ENCODE data around the gene LRMDA.
"Not testable (repeated sequence)": the region's sequence is repeated elsewhere in the genome, so short reads cannot be mapped to it uniquely, and the experiment has no call there.

Gene LRMDA

DNA sequence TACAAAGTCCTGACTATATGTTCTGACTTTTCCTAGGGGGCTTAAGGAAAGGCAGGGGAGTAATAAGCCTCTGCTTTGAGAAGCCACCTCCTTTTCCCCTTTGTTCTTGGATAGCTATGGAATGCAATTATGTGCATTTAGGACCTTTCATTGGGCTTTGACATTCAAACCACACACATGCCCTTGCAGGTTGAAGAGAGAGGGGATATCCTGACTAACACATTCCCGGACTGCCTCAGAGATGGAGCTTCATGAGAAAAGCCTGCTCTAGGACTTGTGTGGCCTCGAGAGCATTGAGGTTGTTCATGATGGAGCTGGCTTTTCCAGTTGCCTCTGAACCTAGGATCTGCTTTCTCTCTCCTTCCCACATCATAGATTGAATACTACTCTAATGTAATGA lies 694.5 kb downstream of the LRMDA start:
- peak; percentile 21 for DNase-seq (ENCODE audit: low spot score)

DNA sequence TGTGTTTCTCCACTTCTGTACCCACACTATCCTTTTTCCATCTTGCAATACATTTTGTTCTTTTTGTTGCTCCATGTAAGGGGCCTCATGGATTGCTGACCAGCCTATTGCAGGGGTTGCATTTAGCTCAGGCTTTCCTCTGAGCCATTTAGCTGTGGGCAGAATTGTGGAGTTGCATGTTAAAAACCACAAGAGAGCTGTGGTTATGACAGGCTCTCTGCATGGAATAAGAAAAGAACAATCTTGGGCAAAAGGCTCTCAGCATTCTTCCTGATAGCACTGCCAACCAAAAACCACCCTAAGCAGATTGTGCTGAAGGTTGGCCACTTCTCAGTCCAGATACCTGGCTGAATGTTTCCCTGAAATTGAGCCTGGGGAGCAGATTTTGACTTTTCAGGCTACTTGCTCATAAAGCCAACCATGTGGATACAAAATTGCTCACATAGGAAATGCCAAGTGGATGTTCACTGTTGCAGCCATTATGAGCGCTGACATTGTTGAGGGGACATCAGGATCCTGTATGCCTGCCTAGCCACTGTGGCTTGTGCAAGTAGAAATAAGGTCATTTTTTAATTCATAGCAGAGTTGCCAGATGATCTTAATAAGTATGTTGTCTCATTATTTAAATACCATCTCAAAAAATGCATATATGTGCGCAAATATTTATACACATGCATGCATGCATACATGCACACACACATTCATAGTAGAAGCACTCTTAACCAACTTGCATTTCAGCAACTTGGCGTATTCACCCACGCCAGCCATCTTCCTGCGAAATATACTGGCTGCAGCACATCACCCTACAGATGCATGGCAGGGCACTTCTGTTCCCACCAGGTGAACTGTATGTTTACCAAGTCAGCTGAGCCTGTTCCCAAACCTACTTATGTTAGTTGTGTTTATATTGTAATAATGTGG lies 695.4 kb downstream of the LRMDA start:
- DNase-seq (ENCODE audit: low spot score): no peak

DNA sequence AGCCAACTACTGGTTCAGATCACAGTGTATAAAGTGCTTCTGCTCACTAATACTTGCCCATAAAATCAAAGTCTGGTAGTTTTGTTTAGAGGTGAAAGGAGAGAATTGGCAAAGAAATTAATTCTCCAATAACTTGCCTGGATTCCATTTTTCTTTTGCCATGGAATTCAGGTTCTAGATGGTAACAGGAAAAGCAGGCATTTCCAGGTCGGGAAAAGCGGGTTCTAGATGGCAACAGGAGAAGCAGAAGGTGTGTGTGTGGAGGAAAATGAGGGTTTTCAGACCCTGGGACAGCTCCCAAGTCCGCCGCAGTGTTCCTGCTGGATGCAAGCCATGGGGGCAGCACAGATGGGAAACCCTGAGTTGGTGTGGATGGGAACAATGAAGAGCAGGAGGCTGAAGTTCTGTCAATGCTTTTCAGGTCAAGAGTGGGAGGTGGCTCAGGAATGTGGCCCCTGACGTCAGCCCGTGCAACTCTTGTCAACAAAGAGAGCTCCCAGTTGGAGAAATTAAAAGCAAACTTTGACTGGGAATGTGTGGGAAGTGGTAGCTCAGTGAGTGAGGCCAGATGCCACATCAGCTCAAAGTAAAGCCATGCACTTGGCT lies 696.7 kb downstream of the LRMDA start:
- DNase-seq (ENCODE audit: low spot score): peak; percentile 5

DNA sequence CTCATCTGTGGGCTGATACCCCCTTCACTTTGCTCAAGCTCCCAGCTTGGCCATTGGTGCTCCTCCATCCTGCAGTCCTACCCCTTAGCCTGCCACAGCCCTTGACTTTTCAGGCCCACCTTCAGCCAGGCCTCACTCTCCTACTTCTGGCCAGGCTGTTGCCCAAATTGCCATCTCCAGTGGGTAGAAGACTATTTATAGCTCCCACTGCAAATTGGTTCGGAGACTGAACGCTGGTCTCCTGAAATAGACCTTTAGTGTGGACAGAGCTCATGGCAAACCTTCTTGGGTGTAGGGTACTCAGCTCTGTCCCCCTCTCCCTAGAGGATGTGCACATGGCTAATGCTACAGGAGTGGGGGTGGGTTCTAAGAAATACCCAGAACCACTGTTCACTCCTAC lies 697.8 kb downstream of the LRMDA start:
- no peak for DNase-seq (ENCODE audit: low spot score)

DNA sequence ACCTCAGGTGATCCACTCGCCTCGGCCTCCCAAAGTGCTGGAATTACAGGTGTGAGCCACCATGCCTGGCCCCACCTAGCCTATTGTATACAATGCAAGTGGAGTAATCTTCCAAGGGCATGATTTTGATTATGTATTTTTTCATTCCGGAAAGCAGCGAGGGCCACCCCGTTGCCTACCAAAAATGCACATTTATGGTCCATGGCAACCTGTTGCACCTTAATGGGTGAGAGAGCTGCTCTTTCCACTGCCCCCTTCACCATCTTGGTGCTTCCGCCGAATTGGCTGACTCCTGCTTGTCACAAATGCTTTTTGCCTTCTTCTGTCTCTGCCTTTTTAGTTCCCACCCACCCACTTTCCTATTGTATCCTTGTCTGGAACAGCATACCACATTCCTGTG lies 699.5 kb downstream of the LRMDA start:
- DNase-seq (ENCODE audit: low spot score): no peak

DNA sequence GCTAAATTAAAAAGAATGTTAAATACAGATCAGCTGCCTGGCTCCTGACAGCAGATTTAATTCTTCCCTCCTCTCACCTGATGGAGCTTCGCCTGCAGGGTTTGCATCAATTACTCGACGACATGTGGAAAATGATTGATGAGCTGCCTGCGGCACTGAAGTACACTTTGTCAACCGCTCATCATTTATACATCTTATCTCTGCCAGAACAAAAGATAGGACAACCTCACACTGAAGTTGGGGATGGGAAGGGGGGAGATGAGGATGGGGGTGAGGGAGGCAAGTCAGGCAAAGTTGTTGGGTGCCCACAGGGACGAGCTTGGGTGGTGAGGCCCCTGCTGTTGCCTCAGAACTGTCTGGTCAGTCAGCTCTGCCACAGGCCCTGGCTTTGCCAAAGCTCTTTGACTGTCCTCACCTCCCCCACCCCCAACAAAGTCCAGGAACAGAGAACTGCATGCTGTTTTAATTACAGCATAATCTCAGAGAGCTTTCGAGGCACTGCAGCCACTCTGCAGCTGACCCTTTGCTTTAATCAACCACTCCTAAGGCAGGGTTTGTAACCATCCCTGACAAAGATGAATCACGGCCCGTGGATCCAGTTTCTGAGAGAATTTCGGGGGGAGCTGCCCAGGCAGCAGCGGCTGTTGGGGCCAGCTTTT lies 702.3 kb downstream of the LRMDA start:
- no peak for DNase-seq (ENCODE audit: low spot score)

DNA sequence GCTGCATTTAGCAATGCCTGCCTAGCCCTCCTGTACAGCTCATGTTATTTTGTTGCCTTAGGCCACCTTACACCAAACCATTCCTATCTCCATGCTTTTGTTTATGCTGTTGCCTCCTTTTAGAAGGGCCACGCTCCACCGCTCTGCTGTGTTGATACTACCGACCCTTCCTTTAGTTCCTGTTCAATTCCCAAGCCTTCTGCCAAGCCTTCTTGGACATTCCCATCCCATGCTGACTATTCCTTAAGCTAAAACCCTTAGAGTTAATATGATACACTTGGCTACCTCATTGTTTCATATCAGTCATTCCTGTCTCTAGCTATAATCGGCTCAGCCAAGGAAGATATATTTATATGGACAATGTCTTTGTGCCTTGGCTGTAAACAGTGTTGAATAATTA lies 705.5 kb downstream of the LRMDA start:
- DNase-seq (ENCODE audit: low spot score): no peak

DNA sequence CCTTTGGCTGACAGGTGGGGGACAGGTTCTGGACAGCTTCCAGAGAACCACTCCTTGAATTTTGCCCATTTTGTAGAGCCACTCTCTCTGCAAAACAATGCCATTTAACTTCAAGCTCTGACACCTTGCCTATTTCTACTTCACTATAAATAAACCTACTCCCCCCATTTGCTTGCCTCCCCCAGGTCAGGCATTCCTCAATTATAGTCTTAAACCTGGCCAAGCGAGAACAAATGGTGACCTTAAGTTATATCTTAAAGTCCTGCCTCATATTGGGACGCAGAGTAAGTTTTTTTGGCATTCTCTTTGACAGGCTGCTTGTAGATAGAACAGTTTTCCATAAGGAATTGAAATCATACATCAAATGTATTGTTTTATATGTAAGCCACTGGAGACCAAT lies 706.9 kb downstream of the LRMDA start:
- no peak for DNase-seq (ENCODE audit: low spot score)

DNA sequence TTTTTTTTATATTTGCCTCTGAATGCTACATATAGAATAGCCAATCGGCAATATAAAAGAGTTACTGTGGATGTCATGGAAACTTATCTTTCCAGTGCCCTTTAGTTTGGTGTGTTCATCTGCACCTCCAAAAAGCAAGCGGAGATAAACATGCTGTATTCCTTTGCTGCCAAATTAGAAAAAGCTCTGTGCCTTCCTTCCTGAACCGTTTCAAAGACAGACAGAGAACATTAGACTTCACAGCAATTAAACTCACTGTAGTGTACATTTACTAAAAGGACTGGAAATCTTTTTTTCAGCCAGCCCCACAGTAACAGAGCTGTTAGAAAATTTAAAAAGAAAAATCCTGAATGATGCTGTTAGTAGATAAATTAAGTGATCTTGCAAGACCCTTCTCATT lies 707.5 kb downstream of the LRMDA start:
- no peak for DNase-seq (ENCODE audit: low spot score)

DNA sequence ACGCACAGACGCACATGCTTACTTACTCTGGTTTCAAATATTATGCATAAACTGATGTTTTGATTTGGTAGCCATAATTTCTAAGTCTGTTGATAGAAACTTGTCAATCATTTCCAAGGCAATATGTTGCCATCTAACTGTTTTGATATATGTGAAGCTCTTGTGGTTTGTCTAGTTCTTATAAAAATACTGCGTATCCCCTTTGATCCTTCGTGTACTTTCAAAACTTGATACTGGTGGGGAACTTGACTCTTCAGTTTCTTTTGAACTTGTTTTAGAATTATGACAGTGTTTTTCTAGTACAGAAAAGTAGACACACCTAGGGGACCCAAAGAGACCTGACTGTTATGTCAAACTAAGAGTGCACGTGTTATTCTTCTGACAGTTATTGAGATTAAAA lies 708.0 kb downstream of the LRMDA start:
- peak; percentile 25 for DNase-seq (ENCODE audit: low spot score)

DNA sequence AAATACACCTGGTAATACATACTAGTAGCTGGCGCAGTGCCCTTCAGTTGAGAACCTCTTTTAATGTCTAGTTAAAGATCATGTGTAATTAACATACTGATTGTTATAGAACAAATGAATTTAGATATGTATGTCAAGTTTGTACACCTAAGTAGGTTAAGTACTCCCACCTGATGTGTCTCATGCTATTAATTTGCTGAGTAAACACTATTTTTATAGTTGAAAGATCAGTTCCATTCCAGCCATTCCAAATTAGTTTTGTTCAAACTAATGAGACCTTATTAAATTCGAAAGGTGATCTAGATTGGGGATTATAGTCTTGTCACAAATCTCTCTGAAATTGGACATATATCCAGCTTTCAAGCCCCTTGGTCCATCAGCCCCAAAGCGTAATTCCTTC lies 710.0 kb downstream of the LRMDA start:
- no peak for DNase-seq (ENCODE audit: low spot score)

DNA sequence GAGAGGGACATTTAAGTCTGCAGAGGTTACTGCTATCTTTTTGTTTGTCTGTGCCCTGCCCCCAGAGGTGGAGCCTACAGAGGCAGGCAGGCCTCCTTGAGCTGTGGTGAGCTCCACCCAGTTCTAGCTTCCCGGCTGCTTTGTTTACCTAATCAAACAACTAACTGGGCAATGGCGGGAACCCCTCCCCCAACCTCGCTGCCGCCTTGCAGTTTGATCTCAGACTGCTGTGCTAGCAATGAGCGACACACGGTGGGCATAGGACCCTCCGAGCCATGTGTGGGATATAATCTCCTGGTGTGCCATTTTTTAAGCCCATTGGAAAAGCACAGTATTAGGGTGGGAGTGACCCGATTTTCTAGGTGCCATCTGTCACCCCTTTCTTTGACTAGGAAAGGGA lies 716.8 kb downstream of the LRMDA start:
- DNase-seq (ENCODE audit: low spot score): not testable (repeated sequence)

DNA sequence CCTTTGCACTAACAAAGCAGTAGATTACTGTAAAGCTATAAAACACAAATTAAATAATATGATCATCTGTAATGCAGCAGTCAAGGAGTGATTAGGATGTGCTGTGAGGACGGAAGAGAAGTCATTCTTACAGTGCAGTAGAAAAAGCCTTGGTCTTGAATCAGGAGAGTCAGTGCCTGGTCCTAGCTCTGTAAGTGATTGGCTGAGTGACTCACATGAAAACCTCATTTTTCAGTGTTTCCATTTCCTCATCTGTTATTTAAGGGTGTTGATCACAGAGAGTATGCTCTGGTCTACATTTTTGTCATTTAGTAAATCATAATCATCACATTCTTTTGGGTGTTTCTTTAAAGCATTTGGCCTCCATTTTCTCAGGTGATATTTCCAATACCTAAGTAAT lies 717.8 kb downstream of the LRMDA start:
- no peak for DNase-seq (ENCODE audit: low spot score)

DNA sequence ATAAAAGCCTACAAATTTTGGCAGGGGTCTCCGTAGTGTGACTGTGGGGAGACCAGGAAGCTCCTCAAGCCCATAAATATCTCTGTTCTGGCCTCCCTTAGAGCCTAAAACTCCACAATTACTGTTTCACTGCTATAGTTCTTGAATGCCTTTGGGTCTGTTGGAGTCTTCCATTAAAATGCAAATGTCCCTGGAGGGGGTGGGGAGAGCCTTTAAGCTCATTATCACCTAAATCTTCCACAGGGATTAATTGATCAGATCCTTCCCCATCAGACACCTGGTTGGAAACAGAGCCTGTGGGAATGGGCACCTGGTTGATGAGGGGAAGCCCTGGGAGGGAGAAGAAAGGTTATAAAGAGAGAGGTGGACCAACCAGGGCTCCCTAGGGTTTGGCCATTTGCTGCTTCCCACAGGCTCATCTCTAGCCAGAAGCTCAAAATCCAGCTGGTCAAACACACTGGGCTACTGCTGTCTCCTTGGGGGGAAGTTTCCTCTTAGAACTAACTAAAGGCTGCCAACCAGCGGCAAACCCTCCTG lies 718.2 kb downstream of the LRMDA start:
- no peak for DNase-seq (ENCODE audit: low spot score)

DNA sequence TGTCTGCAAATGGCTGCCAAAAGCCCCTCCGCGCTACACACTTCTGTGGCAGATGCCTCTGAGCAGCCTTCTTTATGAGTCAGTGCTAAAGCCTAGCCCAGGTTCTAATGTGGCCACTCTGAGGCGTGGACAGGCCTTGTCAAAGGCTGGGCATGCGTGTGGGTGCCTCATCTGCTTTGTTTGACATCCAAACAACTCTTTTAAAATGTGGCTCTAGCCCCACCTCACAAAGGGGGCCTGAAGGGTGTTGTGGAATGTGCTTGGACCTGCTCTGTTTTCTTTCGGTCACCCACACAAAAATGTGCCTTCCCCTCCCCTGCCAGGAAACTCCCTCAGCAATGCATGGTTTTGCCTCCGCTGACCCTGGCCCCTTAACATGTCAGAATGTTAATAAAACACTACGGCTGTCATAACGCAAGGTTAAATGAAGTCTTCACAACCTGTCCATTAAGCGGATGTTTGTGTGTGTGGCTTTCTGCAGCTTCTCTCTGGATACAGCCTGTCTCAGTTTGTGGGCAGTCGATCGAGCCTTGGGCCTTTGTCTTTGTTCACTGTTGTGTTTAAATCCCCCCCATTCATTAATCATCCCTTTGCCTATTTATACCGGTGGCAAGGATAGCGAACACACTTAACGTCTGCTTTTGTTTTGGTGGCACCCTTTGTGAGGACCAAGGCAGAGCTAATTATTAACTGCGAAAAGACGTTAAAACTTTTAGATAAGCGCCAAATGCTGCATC lies 718.9 kb downstream of the LRMDA start:
- peak; percentile 96 for DNase-seq (ENCODE audit: low spot score)

DNA sequence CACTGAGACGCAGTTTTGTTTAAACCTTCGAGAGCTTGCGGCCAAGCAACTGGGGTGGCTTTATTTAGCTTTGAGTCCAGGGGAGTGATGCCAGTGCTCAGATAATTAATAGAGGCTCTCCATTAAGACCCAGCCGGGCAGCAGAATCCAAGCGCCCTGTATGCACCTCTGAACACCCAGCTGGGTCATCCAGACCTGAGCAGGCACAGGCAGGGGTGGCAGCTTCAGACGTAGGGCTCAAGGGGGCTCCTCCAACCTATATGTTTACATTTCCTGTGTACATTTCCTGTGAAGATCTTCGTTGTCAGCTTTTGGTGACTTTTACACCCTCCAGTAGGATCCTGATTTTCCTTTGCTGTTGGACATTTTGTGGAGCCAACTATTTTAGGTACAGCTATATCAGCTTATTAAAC lies 719.5 kb downstream of the LRMDA start:
- no peak for DNase-seq (ENCODE audit: low spot score)

DNA sequence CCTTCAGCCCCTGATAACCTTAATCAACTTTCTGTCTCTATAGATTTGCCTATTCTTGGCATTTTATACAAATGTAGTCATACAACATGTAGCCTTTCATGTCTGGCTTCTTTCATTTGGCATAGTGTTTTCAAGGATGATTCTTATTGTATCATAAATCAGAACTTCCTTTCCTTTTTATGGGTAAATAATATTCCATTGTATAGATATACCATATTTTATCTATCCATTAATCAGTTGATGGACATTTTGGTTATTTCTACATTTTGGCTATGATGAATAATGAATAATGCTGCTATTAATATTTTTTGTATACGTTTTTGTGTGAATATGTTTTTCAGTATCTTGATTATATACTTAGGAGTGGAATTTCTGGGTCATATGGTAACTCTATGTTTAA lies 720.8 kb downstream of the LRMDA start:
- DNase-seq (ENCODE audit: low spot score): no peak

DNA sequence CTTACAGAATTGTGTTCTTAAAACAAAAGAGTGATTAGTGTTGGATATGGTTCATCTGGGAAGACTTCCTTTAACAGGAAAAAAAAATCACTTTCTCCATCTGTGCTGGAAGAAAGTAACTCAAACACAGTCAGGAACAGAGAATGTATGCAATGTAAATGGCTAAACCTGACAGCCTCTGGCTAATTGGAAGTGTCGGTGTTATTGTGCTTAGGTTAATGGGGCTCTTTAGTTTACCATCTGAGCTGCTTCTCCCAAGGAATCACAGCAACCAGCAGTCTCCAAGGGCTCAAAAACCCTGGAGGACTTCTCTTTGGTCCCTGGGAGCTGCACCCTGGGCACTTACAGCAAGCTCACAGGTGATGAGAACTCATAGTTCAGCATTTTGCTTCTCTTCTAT lies 724.5 kb downstream of the LRMDA start:
- no peak for DNase-seq (ENCODE audit: low spot score)

DNA sequence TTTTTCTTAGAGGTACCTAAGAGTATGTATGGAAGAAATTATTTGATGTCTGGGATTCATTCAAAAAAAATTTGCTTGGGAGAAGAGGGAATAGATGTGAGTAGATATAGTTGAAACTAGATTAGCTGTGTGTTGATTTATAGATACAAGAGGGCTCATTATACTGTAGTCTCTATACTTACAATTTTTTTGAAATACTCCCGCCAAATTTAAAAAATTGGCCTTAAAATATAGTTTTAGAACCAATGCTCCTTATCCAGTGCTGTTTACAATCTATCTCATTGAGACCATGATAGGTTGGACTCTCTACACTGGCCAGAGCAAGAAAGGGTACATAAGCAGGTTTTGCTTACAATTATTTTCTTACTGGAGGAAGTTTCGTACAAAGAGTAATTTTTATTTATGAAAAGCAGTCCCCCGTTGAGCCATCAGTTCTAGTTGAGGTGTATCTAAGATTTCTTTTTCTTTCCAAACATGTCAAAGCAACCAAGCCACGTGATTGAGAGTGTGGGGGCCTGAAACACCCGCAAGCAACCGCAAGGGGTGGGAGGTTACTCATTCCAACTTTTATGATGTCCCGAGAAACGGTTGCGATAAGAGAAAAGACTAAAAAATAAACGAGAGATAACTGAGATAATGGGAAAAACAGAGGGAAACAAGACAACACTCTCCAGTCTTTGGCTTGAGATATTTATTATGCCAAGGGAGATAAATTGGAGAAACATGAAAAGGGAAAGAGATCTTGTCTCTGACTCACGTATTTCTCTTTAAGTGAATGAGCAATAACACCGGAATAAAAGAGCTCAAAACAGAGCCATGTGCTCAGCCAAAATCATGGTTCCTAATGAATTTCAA lies 729.2 kb downstream of the LRMDA start:
- no peak for DNase-seq (ENCODE audit: low spot score)

DNA sequence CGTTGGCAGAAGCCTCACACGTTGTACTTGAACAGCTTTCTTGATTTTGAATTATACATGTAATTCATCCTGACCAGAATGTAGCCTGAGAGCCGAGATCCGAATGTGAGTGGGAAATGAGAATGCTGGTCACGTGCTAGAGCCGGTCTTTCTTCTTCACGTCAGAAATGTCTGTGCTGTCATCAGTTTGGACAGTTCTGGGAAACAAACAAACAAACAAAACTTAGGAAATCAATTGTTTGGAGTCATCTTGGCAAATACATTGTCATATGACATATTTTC lies 729.8 kb downstream of the LRMDA start:
- DNase-seq (ENCODE audit: low spot score): no peak

DNA sequence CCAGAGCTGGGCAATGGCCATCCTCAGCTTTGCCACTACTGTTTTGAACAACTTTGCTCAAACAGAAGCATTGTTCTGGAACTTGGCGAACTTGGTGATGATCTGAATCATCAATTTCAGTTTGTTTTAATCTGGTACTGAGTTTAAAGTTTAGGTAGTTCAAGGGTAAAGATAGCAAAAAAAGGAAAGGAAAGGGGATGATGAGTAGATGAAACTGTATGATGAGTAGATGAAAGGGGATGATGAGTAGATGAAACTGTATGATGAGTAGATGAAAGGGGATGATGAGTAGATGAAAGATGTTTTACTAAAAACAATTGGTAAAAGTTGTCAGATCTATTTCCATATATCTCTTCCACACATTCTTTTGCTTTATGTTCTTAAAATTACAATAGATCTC lies 737.0 kb downstream of the LRMDA start:
- no peak for DNase-seq (ENCODE audit: low spot score)

DNA sequence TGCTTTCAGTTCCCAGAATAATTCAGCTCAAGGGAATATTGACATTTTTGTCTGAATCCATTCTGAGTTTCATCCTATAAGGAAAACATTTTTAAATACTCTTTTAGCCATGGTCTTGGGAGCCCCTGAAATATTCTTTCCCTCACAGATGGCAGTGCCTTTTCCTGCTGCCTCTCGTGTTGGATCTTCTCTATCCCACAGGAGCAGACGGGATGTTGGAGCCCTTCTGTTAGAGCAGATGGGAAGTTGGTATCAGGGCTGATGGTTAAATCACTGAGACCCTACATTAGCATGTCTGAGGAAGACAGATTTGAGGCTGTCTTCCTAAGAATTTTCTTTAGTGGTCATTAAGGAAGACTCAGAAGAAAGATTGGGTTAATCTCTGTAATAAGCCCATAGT lies 737.8 kb downstream of the LRMDA start:
- DNase-seq (ENCODE audit: low spot score): no peak

Data from SW480 (cell line).